PC-3 (cell line): ENCODE data around the gene DCLK1. TPM values are rescaled to one million over a fixed set of nuclear protein-coding genes. Genes with fewer than 3 reads are reported as not detected.

ENCODE experiments used
- ATAC-seq: fragments of 200-7000 bp; cut with Tn5 transposase; 2 replicates; pipeline ENCODE4 v1.9.1; 2020; ENCODE audit warnings: mild to moderate bottlenecking, moderate library complexity
- BruUV-seq: library from RNA; stranded (reverse); fragments of 400-500 nt; replicated peaks from 2 replicates; lab custom pipeline; 2021; lab: Mats Ljungman, UMichigan
- CTCF ChIA-PET: fragments of 300-600 bp; sonication (Branson Sonifier 250); formaldehyde crosslinking; loops from one replicate; lab custom pipeline; 2022; ENCODE audit warnings: antibody characterized with exemption; lab: Charles Lee
- POLR2A ChIA-PET: fragments of 300-600 bp; sonication (Branson Sonifier 250); formaldehyde crosslinking; loops from one replicate; lab custom pipeline; 2022; ENCODE audit warnings: antibody characterized with exemption; ENCODE audit not compliant: unreplicated experiment; lab: Charles Lee
- DNase-seq: peaks from one replicate; pipeline ENCODE4 v3.0.0-alpha.2; 2015
- H2AFZ ChIP-seq: fragments of 300-600 bp; sonication (generic); 2 replicates; pipeline ENCODE4 v1.6.0; 2016; ENCODE audit warnings: antibody characterized with exemption, low read length
- H3F3A ChIP-seq: fragments of 300-600 bp; sonication (generic); one replicate; pipeline ENCODE4 v1.6.0; 2017; ENCODE audit warnings: antibody characterized with exemption, low read length, control low read depth, mild to moderate bottlenecking; ENCODE audit not compliant: unreplicated experiment
- H3K27ac ChIP-seq: fragments of 300-600 bp; sonication (generic); 2 replicates; pipeline ENCODE4 v1.5.1; 2016; ENCODE audit warnings: mild to moderate bottlenecking, low read length
- H3K27me3 ChIP-seq: fragments of 300-600 bp; sonication (generic); 2 replicates; pipeline ENCODE4 v1.6.1; 2016; ENCODE audit warnings: low read length, mixed read lengths
- H3K36me3 ChIP-seq: fragments of 300-600 bp; sonication (generic); 2 replicates; pipeline ENCODE4 v1.6.1; 2016; ENCODE audit warnings: low read depth, mixed run types, low read length, mixed read lengths
- H3K4me1 ChIP-seq: fragments of 300-600 bp; sonication (generic); 2 replicates; pipeline ENCODE4 v1.5.1; 2016; ENCODE audit warnings: low read length; ENCODE audit not compliant: insufficient read depth
- H3K4me2 ChIP-seq: fragments of 300-600 bp; sonication (generic); 2 replicates; pipeline ENCODE4 v1.6.0; 2016; ENCODE audit warnings: low read length
- H3K4me3 ChIP-seq: fragments of 300-600 bp; sonication (generic); 2 replicates; pipeline ENCODE4 v1.5.1; 2016; ENCODE audit warnings: mild to moderate bottlenecking, low read length, mixed read lengths
- H3K79me2 ChIP-seq: fragments of 300-600 bp; sonication (generic); 2 replicates; pipeline ENCODE4 v1.6.1; 2017; ENCODE audit warnings: low read length, mixed read lengths
- H3K9ac ChIP-seq: fragments of 300-600 bp; sonication (generic); 2 replicates; pipeline ENCODE4 v1.6.0; 2016; ENCODE audit warnings: mild to moderate bottlenecking, low read length
- H3K9me2 ChIP-seq: fragments of 300-600 bp; sonication (generic); replicated peaks from 2 replicates; pipeline ENCODE4 v1.6.1; 2016; ENCODE audit warnings: mixed run types, low read length, mixed read lengths
- H3K9me3 ChIP-seq: fragments of 300-600 bp; sonication (generic); 2 replicates; pipeline ENCODE4 v1.6.1; 2016; ENCODE audit warnings: low read length, mixed read lengths
- H4K20me1 ChIP-seq: fragments of 300-600 bp; sonication (generic); 2 replicates; pipeline ENCODE4 v1.6.1; 2016; ENCODE audit warnings: low read length, mixed read lengths
- CTCF ChIP-seq: fragments of 300-600 bp; sonication (generic); conservative IDR thresholded peaks from 2 replicates; pipeline ENCODE4 v1.5.1; 2017; ENCODE audit warnings: antibody characterized with exemption, low read depth, mild to moderate bottlenecking, low read length
- EZH2 ChIP-seq: fragments of 300-600 bp; sonication (generic); IDR thresholded peaks from one replicate; pipeline ENCODE4 v1.6.1; 2017; ENCODE audit warnings: antibody characterized with exemption, mild to moderate bottlenecking, low read length; ENCODE audit not compliant: unreplicated experiment
- EZH2phosphoT487 ChIP-seq: fragments of 300-600 bp; sonication (generic); IDR thresholded peaks from 2 replicates; pipeline ENCODE4 v1.6.1; 2018; ENCODE audit warnings: mild to moderate bottlenecking, antibody characterized with exemption, low read length, borderline replicate concordance
- intact Hi-C: fragments of 100-400 bp; cut with micrococcal nuclease; formaldehyde crosslinking; loops from 2 replicates; pipeline ENCODE4 v1.9.0; 2023
- total RNA-seq: library from RNA; depleted of rRNA; stranded (reverse); fragments of >200 nt; gene quantifications from 2 replicates; pipeline ENCODE4 v1.2.3, GENCODE V29; 2014

Gene DCLK1
- total RNA-seq, 1 experiment from 2014 or later, result not detected

GRCh38 chr13:35761440-35762252 lies 369.5 kb downstream of the DCLK1 start:
- ChIA-PET CTCF (no interaction called here), POLR2A (no interaction called here)
- DNase-seq, result no peak
- intact Hi-C loops, result no loop called here
- TF ChIP-seq CTCF (no peak), EZH2 (no peak)
- Histone ChIP-seq H3K27me3 (no peaks in the 10 kb centered on the region), H3K36me3 (no peaks in the 10 kb centered on the region), H3K9ac (no peak overlapping the region), H3K79me2 (no peaks in the 10 kb centered on the region), H3K4me1 (no peaks in the 10 kb centered on the region), H3K4me3 (no peak overlapping the region), H2AFZ (no peak overlapping the region), H3K9me2 (no peaks in the 10 kb centered on the region), H3K27ac (no peak overlapping the region), H3K4me2 (no peak overlapping the region), H4K20me1 (no peaks in the 10 kb centered on the region), H3K9me3 (no peaks in the 10 kb centered on the region), H3F3A (no peaks in the 10 kb centered on the region)
- no TSS peak for BruUV-seq
- ATAC-seq, result no peak

- DNase-seq (no peak), ATAC-seq (no peak)
- ChIA-PET POLR2A (no interaction called here), CTCF (no interaction called here)
- H3K9me2 ChIP-seq, result no peaks in the 10 kb centered on the region
- BruUV-seq, result no TSS peak
- no peak overlapping the region for H2AFZ ChIP-seq
- no peaks in the 10 kb centered on the region for H3K36me3 ChIP-seq
- H3K4me1 ChIP-seq, result no peaks in the 10 kb centered on the region
- intact Hi-C loops, result no loop called here
- no peak overlapping the region for H3K9ac ChIP-seq
- H3K79me2 ChIP-seq, result no peaks in the 10 kb centered on the region
- H4K20me1 ChIP-seq, result no peaks in the 10 kb centered on the region
- H3K4me2 ChIP-seq, result no peak overlapping the region
- no peaks in the 10 kb centered on the region for H3K9me3 ChIP-seq
- no peaks in the 10 kb centered on the region for H3F3A ChIP-seq
- H3K27ac ChIP-seq, result no peak overlapping the region
- TF ChIP-seq EZH2 (no peak), CTCF (no peak), EZH2phosphoT487 (no peak)
- H3K27me3 ChIP-seq, result no peaks in the 10 kb centered on the region
- no peak overlapping the region for H3K4me3 ChIP-seq
These were observed 370.4 kb downstream of the DCLK1 start for GRCh38 chr13:35760735-35761281.

- DNase-seq (no peak), ATAC-seq (no peak)
- no peak for TF ChIP-seq CTCF
- no peak for TF ChIP-seq EZH2
- no peak for TF ChIP-seq EZH2phosphoT487
- Histone ChIP-seq H3K4me2 (no peak overlapping the region), H3K27me3 (no peaks in the 10 kb centered on the region), H3K9ac (no peak overlapping the region), H3K9me2 (no peaks in the 10 kb centered on the region), H3K79me2 (no peaks in the 10 kb centered on the region), H2AFZ (no peak overlapping the region), H3K9me3 (no peaks in the 10 kb centered on the region), H3F3A (no peaks in the 10 kb centered on the region), H4K20me1 (no peaks in the 10 kb centered on the region), H3K36me3 (no peaks in the 10 kb centered on the region), H3K4me3 (no peak overlapping the region), H3K27ac (no peak overlapping the region), H3K4me1 (no peaks in the 10 kb centered on the region)
- CTCF ChIA-PET, result no interaction called here
- POLR2A ChIA-PET, result no interaction called here
- no TSS peak for BruUV-seq
- intact Hi-C loops, result no loop called here
These were observed 383.6 kb downstream of the DCLK1 start for GRCh38 chr13:35747594-35747993.
